Naive B cell (primary cell): ENCODE data around the gene TMEM252. TPM values are rescaled to one million over a fixed set of nuclear protein-coding genes. Genes with fewer than 3 reads are reported as not detected.

Experiments
- ATAC-seq, 2 donors: fragments of 150-1000 bp; cut with Tn5 transposase; 2 replicates each; pipeline ENCODE4 v1.10.0; 2021; ENCODE audit warnings: low read depth in 2 of 2, mild to moderate bottlenecking in 2 of 2, moderate library complexity in 2 of 2
- DNase-seq: peaks from one replicate; pipeline ENCODE4 v3.0.0; 2022
- H3K27ac Mint-ChIP-seq, 6 donors: one replicate each; pipeline ENCODE4 v1.8.0; 2020 to 2022; ENCODE audit warnings: mild to moderate bottlenecking in 6 of 6, mixed read lengths in 6 of 6, moderate library complexity in 5 of 6, inconsistent platforms in 2 of 6
- H3K27me3 Mint-ChIP-seq, 3 donors: one replicate each; pipeline ENCODE4 v1.8.0; 2021 to 2022; ENCODE audit warnings: mixed read lengths in 3 of 3, mild to moderate bottlenecking in 1 of 3
- H3K36me3 Mint-ChIP-seq, 2 donors: one replicate each; pipeline ENCODE4 v1.8.0; 2020 to 2022; ENCODE audit warnings: mixed read lengths in 2 of 2, inconsistent platforms in 1 of 2, mild to moderate bottlenecking in 1 of 2
- H3K4me1 Mint-ChIP-seq, 3 donors: one replicate each; pipeline ENCODE4 v1.8.0; 2020 to 2022; ENCODE audit warnings: mixed read lengths in 3 of 3, inconsistent platforms in 1 of 3, mild to moderate bottlenecking in 1 of 3, moderate library complexity in 1 of 3
- H3K4me3 Mint-ChIP-seq, 8 donors: one replicate each; pipeline ENCODE4 v1.8.0; 2020 to 2022; ENCODE audit warnings: mild to moderate bottlenecking in 8 of 8, mixed read lengths in 8 of 8, moderate library complexity in 8 of 8, inconsistent platforms in 2 of 8
- H3K9me3 Mint-ChIP-seq, 7 donors: one replicate each; pipeline ENCODE4 v1.8.0; 2020 to 2022; ENCODE audit warnings: mixed read lengths in 7 of 7, mild to moderate bottlenecking in 5 of 7, inconsistent platforms in 2 of 7, moderate library complexity in 1 of 7
- polyA plus RNA-seq, 6 donors: library from polyadenylated mRNA; unstranded; fragments of 300-500 nt; fragmentation: Illumina TruSeq; gene quantifications; one replicate each; pipeline ENCODE4 v1.2.3, GENCODE V29; 2021; ENCODE audit warnings: low read depth in 6 of 6

TMEM252 gene
- polyA plus RNA-seq, 6 donors from 2014 or later = not detected

DNA sequence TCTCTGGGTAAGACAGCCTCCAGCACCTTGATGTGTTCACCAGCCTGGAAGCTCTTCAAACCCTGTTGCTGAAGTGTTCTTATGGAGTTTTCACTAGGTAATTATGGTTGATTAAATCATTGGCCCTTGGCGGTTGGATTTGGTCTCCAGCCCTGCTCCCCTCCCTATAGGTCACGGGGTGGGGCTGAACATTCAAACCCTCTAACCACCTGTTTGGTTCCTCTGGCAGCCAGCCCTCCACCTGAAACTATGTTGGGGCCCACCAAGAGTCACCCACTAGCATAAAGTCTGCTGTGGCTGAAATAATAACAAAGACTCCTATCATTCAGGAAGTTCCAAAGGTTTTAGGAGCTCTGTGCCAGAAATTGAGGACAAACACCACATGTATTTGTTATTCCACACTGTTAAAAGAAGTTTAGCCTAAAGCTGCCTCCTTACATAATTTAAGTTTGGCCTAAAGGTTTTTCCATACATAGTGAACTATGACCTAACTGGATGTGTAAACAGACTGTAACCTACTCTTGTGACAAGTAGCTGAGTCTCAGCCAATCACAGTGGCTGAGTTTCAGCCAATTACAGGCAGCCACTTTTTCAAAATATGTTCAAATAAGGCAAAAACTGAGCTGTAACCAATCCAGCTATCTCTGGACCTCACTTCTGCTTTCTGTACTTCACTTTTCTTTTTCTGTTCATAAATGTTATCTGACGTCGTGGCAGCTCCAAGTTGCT, 34.8 kb downstream of the TMEM252 start:
- H3K27ac Mint-ChIP-seq = peak overlapping the region in 5 of 6 donors; percentile 34 to 67 (median 53)
- peaks cover 9 to 15% (median 13%) of the 10 kb centered on the region in 3 donors for H3K4me1 Mint-ChIP-seq
- H3K9me3 Mint-ChIP-seq = no peaks in the 10 kb centered on the region
- H3K4me3 Mint-ChIP-seq = no peak overlapping the region
- ATAC-seq (peak; percentile 89 to 90), DNase-seq (peak; percentile 20)
- peaks cover 0 to 6% (median 0%) of the 10 kb centered on the region in 3 donors for H3K27me3 Mint-ChIP-seq
- no peaks in the 10 kb centered on the region for H3K36me3 Mint-ChIP-seq

DNA sequence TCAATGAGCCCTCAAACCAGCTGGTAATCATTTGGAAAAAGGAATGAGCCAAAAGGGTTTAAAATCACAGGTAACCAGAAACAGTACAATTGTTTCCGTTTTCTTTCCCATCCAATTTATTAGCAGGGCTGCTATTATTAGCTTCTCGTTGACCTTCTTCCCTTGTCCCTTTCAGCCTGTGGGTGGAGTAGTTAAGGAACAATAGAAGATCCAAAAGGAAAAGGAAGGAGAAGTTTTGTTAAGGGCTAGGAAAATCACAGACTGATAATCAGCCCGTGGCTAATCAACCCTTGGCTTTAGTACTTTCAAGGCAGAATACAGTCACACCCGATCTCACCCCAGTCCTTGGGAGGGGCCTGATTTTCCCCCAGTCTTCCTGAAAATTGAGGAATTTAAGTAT, 38.4 kb downstream of the TMEM252 start:
- DNase-seq = no peak
- no peaks in the 10 kb centered on the region for H3K9me3 Mint-ChIP-seq
- peaks cover 9 to 13% (median 10%) of the 10 kb centered on the region in 3 donors for H3K4me1 Mint-ChIP-seq
- H3K27me3 Mint-ChIP-seq = peaks cover 3 to 13% (median 8%) of the 10 kb centered on the region in 3 donors
- H3K27ac Mint-ChIP-seq = no peak overlapping the region
- no peak for ATAC-seq
- no peaks in the 10 kb centered on the region for H3K36me3 Mint-ChIP-seq
- no peak overlapping the region for H3K4me3 Mint-ChIP-seq

DNA sequence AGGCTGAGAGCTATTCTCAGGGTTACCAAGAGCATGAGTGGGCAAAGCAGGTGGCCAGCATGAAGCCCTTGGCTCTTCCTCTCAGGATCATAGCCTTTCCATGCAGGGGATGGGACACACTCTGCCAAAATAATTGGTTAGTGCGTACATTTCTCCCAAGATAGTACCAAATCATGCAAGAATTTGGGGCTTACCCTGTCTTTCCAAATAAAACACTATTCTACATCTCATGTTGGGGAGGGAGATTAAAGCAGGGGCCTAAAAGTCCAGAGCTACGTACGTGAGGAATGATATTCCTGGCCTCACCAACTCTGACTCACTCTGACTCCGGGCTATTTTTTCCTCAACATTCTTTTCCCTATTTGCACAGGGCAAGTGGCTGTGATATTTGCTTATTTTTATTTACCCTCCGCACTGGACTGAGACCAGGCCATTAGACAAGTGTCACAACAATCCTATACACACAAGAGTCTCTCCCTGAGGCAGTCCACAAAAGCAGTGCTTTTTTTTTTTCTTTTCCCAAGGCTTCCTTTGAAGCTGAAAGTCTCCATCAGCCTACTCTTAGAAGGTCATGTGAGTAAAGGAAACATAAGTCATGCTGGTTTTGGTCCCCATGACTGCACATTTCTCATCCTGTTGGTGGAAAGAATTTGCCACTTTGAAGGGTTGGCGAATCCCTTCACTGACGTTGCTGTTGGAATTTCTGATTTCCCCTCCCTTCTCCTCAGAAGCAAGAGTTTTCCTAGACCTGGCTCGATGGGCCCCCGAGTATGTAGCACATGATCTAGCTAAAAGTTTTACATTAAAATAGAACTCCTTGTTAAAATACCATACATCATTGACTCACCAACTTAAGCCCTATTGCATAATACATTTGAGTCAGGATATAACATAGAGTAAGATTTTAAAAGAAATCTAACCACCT, 40.0 kb downstream of the TMEM252 start:
- Mint-ChIP-seq H3K27me3 (peaks cover 3 to 13% (median 8%) of the 10 kb centered on the region in 3 donors), H3K4me1 (no peaks in the 10 kb centered on the region), H3K4me3 (no peak overlapping the region), H3K9me3 (no peaks in the 10 kb centered on the region), H3K27ac (no peak overlapping the region), H3K36me3 (no peaks in the 10 kb centered on the region)
- no peak for ATAC-seq
- DNase-seq = no peak

DNA sequence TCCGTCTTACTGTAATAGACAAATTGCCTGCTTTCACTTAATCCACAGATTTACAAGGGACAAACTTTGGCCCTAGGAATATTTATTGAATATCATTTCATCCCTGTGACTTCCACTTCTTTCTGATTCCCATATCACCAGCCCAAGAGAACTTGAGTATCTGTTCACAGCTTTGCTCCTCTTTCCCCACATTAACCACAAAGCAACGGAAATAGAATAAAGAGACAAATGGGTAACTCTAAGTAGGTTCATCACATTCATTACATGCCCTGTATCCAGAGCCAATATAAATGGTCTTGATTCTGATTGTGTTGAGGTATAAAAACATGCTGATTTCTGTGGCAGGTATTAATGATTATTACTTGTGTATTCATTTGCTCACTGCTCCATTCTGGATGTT, 41.9 kb downstream of the TMEM252 start:
- Mint-ChIP-seq H3K9me3 (no peaks in the 10 kb centered on the region), H3K4me1 (no peaks in the 10 kb centered on the region), H3K4me3 (no peak overlapping the region), H3K27me3 (peaks cover 9 to 22% (median 16%) of the 10 kb centered on the region in 3 donors), H3K36me3 (no peaks in the 10 kb centered on the region), H3K27ac (no peak overlapping the region)
- no peak for DNase-seq
- no peak for ATAC-seq

DNA sequence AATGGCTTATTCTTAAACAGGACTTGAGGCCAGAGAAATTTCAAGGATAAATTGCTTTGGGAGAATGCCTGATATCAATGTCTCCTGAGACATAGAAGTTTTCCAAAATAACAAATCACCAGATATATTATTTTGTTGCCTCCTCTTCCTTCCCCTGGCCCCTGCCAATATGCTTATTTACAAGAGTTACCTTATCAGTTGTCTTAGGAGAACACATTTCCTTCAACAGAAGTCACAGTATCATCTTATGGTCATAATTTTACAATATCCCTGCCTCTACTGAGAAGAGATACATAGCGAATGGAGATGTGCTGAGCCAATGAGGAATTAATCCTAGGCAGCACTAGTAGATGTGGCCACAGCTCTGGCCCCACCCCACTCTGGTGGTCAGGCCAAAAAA, 43.1 kb downstream of the TMEM252 start:
- H3K36me3 Mint-ChIP-seq = no peaks in the 10 kb centered on the region
- DNase-seq (no peak), ATAC-seq (no peak)
- no peaks in the 10 kb centered on the region for H3K9me3 Mint-ChIP-seq
- no peak overlapping the region for H3K4me3 Mint-ChIP-seq
- no peak overlapping the region for H3K27ac Mint-ChIP-seq
- peaks cover 12 to 34% (median 28%) of the 10 kb centered on the region in 3 donors for H3K27me3 Mint-ChIP-seq
- no peaks in the 10 kb centered on the region for H3K4me1 Mint-ChIP-seq

DNA sequence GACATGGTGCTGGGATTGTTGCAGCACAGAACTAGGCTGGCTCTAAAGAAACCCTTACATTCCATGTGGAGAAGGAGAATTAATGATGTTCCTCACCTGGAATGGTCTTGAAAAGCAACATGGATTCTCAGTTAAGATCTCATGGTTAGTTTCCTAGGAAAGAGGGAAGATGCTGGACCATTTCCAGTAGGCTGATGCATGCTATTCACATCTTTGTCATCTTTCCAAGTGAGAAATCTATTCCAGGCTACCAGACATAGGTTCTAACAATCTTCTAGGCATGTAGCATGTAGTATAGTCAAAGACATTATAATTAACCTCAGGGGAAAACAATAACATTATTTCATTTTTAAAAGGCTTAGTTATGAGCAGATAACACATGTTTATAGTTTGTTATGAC, 44.3 kb downstream of the TMEM252 start:
- Mint-ChIP-seq H3K4me1 (no peaks in the 10 kb centered on the region), H3K36me3 (no peaks in the 10 kb centered on the region), H3K9me3 (no peaks in the 10 kb centered on the region), H3K27me3 (peaks cover 18 to 45% (median 41%) of the 10 kb centered on the region in 3 donors), H3K4me3 (no peak overlapping the region), H3K27ac (no peak overlapping the region)
- no peak for ATAC-seq
- DNase-seq = no peak

DNA sequence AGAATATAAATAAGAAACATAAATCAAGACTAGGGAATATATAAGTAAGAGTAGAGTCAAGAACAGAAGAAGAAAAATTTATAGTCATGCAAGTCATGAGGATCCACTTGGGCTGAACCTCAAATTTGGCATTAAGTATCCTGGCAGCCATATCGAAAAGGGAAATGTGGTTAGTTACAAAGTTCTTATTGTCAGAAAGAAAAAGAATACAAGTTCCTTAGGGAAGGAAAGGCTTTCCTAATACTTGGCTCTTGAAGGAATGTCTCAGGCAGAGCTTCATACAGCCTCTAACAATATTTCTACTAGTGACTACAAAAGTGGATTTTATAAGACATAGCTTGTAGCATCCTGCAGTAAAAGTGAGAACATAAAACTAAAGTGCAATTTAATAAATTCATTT, 45.4 kb downstream of the TMEM252 start:
- Mint-ChIP-seq H3K9me3 (no peaks in the 10 kb centered on the region), H3K27me3 (peaks cover 22 to 53% (median 49%) of the 10 kb centered on the region in 3 donors), H3K4me3 (no peak overlapping the region), H3K36me3 (no peaks in the 10 kb centered on the region), H3K4me1 (no peaks in the 10 kb centered on the region), H3K27ac (no peak overlapping the region)
- ATAC-seq (no peak), DNase-seq (no peak)

DNA sequence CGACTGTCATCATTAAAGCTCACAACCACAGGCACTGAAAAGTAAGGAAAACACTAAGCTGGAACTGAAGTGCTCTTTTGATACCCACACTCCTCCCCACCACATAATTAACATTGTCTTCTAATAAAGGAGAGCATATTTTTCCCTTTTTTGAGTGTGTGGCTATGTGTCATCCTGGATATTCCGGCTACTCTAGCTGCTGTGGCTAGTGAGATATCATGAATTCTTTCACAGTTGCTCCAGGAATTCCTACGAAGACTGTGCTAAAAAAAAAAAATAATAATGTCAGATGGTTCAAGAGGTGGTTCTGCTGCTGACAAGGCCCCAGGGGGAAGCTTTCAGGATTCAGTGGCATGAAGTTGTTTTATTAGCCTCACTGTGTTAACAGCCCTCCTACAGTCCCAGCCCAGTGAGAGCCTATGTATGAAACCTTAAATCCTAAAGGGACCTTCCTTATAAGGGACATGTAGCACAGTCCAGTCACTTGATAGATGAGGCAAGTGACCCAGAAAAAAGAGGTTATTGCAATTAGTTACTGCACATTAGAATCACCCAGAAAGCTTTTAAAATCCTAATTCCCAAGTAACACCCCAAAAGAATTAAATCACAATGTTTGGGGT, 46.6 kb downstream of the TMEM252 start:
- Mint-ChIP-seq H3K9me3 (no peaks in the 10 kb centered on the region), H3K4me1 (no peaks in the 10 kb centered on the region), H3K4me3 (no peak overlapping the region), H3K27ac (no peak overlapping the region), H3K27me3 (peaks cover 23 to 58% (median 54%) of the 10 kb centered on the region in 3 donors), H3K36me3 (no peaks in the 10 kb centered on the region)
- DNase-seq (no peak), ATAC-seq (no peak)

DNA sequence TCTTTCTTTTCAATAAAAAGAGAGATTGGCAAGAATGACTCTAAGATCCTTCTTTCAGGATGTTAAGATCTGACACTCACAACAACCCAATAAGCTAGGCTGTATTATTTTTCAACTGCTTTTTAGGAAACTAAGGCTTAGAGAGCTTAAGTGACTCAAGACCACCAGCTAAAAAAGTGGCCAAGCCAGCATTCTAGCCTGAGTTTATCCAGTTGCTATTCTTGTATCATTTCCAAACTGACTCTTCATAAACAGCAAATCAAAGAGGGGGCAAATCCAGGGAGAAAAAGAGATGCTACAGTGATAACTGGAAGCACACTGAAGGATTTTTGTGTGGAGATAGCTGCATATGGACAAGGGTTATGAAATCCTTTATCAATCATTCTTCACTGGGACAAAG, 47.1 kb downstream of the TMEM252 start:
- Mint-ChIP-seq H3K4me3 (no peak overlapping the region), H3K27me3 (peaks cover 27 to 63% (median 56%) of the 10 kb centered on the region in 3 donors), H3K27ac (no peak overlapping the region), H3K4me1 (peaks cover 0 to under 1% (median 0%) of the 10 kb centered on the region in 3 donors), H3K36me3 (no peaks in the 10 kb centered on the region), H3K9me3 (peaks cover 0 to 2% (median 0%) of the 10 kb centered on the region in 7 donors)
- no peak for DNase-seq
- ATAC-seq = no peak

DNA sequence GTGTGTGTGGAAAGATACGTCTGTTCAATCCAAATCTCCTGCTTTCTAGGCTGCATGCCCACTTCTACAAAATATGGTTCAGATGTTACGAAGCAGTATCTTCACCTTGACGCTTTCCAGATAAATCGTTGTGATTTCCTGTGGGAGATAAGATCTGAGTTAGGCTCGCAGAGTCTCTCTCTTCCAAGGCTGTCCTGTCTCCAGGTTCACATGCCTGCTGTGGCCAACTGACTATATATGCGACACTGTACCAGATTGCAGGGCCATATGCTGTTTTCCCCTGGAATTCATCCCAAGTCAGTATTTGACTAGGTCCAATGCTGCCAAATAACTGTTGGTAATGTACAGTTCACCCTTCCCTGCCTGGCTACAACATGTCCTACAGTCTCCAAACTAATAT, 47.9 kb downstream of the TMEM252 start:
- Mint-ChIP-seq H3K27me3 (peaks cover 26 to 64% (median 56%) of the 10 kb centered on the region in 3 donors), H3K27ac (no peak overlapping the region), H3K4me3 (no peak overlapping the region), H3K36me3 (no peaks in the 10 kb centered on the region), H3K9me3 (peaks cover 0 to 6% (median 0%) of the 10 kb centered on the region in 7 donors), H3K4me1 (peaks cover 0 to 4% (median 0%) of the 10 kb centered on the region in 3 donors)
- ATAC-seq = no peak
- no peak for DNase-seq

DNA sequence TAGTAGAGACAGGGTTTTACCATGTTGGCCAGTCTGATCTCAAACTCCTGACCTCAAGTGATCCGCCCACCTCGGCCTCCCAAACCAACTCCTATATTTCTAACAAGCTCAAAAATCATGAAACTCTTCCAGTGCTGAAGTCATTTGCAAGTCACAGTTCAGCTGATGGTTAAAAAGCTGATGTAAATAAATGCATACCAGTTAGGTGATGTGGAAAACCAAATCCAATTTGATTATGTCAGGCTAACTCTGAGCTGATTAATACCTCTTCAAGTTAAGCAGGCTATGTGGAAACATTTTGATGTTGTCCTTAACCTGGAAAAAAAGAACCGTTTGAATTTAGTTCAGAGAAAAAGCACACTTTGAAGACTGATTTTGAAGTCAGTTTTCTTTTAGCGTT, 51.0 kb downstream of the TMEM252 start:
- no peak overlapping the region for H3K4me3 Mint-ChIP-seq
- no peak for ATAC-seq
- H3K9me3 Mint-ChIP-seq = peaks cover 5 to 26% (median 15%) of the 10 kb centered on the region in 7 donors
- no peak overlapping the region for H3K27ac Mint-ChIP-seq
- no peak for DNase-seq
- peaks cover 0 to 4% (median 0%) of the 10 kb centered on the region in 3 donors for H3K4me1 Mint-ChIP-seq
- H3K36me3 Mint-ChIP-seq = peaks cover 5 to 15% of the 10 kb centered on the region in 2 donors
- peaks cover 24 to 70% (median 69%) of the 10 kb centered on the region in 3 donors for H3K27me3 Mint-ChIP-seq

DNA sequence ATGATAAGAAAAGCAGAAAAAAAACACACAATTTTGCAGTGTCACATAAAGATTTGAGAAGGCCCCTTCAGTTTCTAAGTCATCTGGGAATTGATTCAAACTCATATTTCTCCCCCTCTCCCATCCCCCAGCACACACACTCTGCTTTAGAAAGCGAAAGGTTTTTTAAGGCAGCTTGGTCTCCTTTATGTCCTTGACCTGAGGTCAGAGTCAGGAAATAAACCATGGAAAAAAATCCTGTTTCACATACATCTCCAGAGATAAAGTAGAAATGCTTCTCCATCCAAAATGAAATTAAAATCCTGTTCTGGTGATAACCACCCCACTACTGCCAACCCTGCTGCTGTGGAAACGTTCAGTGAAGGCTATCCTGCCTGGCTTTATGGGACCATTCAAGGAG, 52.6 kb downstream of the TMEM252 start:
- Mint-ChIP-seq H3K27ac (peak overlapping the region in 1 of 6 donors; percentile 64), H3K36me3 (peaks cover 5 to 15% of the 10 kb centered on the region in 2 donors), H3K9me3 (peaks cover 5 to 26% (median 15%) of the 10 kb centered on the region in 7 donors), H3K27me3 (peaks cover 24 to 66% (median 63%) of the 10 kb centered on the region in 3 donors), H3K4me1 (peaks cover 0 to 4% (median 0%) of the 10 kb centered on the region in 3 donors), H3K4me3 (no peak overlapping the region)
- DNase-seq (no peak), ATAC-seq (no peak)
